Neural progenitor cell (in vitro differentiated cells): ENCODE measurements around the gene ARNT2. TPM values are rescaled to one million over a fixed set of nuclear protein-coding genes. Genes with fewer than 3 reads are reported as not detected.
A peak's percentile ranks its signal among the peaks of the same experiment; 100 is the strongest.
"Not testable (repeated sequence)": the region's sequence is repeated elsewhere in the genome, so short reads cannot be mapped to it uniquely, and the experiment has no call there.

Experiments used
- DNase-seq: peaks from one replicate; pipeline ENCODE4 v3.0.0-alpha.2; 2016; ENCODE audit warnings: low spot score
- H2AFZ ChIP-seq: fragments of 200-600 bp; sonication (generic); replicated peaks from 2 replicates; pipeline ENCODE4 v1.6.1; 2016; ENCODE audit warnings: antibody characterized with exemption
- H3F3A ChIP-seq: fragments of 200-600 bp; sonication (generic); 2 replicates; pipeline ENCODE4 v1.6.1; 2016; ENCODE audit warnings: antibody characterized with exemption, low read depth
- H3K27ac ChIP-seq: fragments of 200-600 bp; sonication (generic); 2 replicates; pipeline ENCODE4 v1.5.1; 2016; ENCODE audit warnings: mild to moderate bottlenecking
- H3K27me3 ChIP-seq: fragments of 200-600 bp; sonication (generic); 2 replicates; pipeline ENCODE4 v1.6.1; 2016; ENCODE audit warnings: mild to moderate bottlenecking, moderate library complexity
- H3K36me3 ChIP-seq: fragments of 200-600 bp; sonication (generic); 2 replicates; pipeline ENCODE4 v1.5.1; 2016
- H3K4me1 ChIP-seq: fragments of 200-600 bp; sonication (generic); 2 replicates; pipeline ENCODE4 v1.6.1; 2016; ENCODE audit warnings: mixed run types
- H3K4me2 ChIP-seq: fragments of 200-600 bp; sonication (generic); 2 replicates; pipeline ENCODE4 v1.6.1; 2016
- H3K4me3 ChIP-seq: fragments of 200-600 bp; sonication (generic); 2 replicates; pipeline ENCODE4 v1.5.1; 2016
- H3K79me2 ChIP-seq: fragments of 200-600 bp; sonication (generic); 2 replicates; pipeline ENCODE4 v1.6.1; 2016; ENCODE audit warnings: low read depth
- H3K9ac ChIP-seq: fragments of 200-600 bp; sonication (generic); 2 replicates; pipeline ENCODE4 v1.6.1; 2016
- H3K9me3 ChIP-seq: fragments of 200-600 bp; sonication (generic); 2 replicates; pipeline ENCODE4 v1.5.1; 2016; ENCODE audit warnings: low read depth
- H4K20me1 ChIP-seq: fragments of 200-600 bp; sonication (generic); 2 replicates; pipeline ENCODE4 v1.6.1; 2016; ENCODE audit warnings: low read depth
- H3K27ac Mint-ChIP-seq: 3 replicates; pipeline ENCODE4 v1.8.0; 2021; ENCODE audit warnings: mixed read lengths
- H3K27me3 Mint-ChIP-seq: 2 replicates; pipeline ENCODE4 v1.8.0; 2022; ENCODE audit warnings: low read depth, mild to moderate bottlenecking, inconsistent platforms, moderate library complexity, mixed read lengths; ENCODE audit not compliant: insufficient read depth
- H3K36me3 Mint-ChIP-seq: 3 replicates; pipeline ENCODE4 v1.8.0; 2021; ENCODE audit warnings: mixed read lengths
- H3K4me1 Mint-ChIP-seq: 3 replicates; pipeline ENCODE4 v1.8.0; 2021; ENCODE audit warnings: mixed read lengths
- H3K4me3 Mint-ChIP-seq: 3 replicates; pipeline ENCODE4 v1.8.0; 2021; ENCODE audit warnings: mild to moderate bottlenecking, moderate library complexity, mixed read lengths
- H3K9me3 Mint-ChIP-seq: 3 replicates; pipeline ENCODE4 v1.8.0; 2020; ENCODE audit warnings: mixed read lengths
- EZH2 ChIP-seq: fragments of 200-600 bp; sonication (generic); IDR thresholded peaks from 2 replicates; pipeline ENCODE4 v1.6.1; 2017; ENCODE audit warnings: antibody characterized with exemption, mild to moderate bottlenecking, moderate library complexity
- EZH2phosphoT487 ChIP-seq: fragments of 200-600 bp; sonication (generic); IDR thresholded peaks from 2 replicates; pipeline ENCODE4 v1.6.1; 2017; ENCODE audit warnings: antibody characterized with exemption
- total RNA-seq: library from RNA; depleted of rRNA; stranded (reverse); fragments of >200 nt; gene quantifications from 2 replicates; pipeline ENCODE4 v1.2.3, GENCODE V29; 2015; ENCODE audit warnings: low replicate concordance
- TF ChIP-seq, protein P1 (sequence below): fragments of 200-600 bp; sonication (generic); IDR thresholded peaks from 2 replicates; pipeline ENCODE4 v1.5.1; 2017; ENCODE audit warnings: antibody characterized with exemption, mild to moderate bottlenecking

ARNT2 gene
- total RNA-seq, 1 donor from 2014 or later: 15.7 TPM

DNA sequence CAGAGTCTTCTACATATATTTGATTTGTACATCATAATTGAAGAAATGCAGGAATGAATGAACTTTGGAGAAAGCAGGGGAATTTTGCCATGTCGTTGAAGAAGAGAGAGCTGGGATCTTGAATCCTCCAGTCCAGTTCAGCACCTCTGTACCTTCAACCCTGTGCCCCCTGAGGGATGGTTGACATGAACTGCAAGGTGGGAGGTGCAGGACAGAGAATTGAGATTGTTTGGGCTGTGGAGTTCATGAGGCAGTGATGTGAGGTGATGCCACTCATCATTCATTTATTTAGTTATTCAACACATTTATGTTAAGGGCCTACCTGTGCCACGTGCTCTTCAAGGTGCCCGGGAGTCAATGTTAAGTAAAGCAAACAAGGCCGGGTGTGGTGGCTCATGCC lies 104.6 kb downstream of the ARNT2 start:
- no peaks in the 10 kb centered on the region for H3K4me1 ChIP-seq
- H3K79me2 ChIP-seq: no peaks in the 10 kb centered on the region
- peaks cover 5% of the 10 kb centered on the region for H3K36me3 ChIP-seq
- TF ChIP-seq EZH2phosphoT487 (no peak), EZH2 (no peak)
- TF ChIP-seq, protein P1, sequence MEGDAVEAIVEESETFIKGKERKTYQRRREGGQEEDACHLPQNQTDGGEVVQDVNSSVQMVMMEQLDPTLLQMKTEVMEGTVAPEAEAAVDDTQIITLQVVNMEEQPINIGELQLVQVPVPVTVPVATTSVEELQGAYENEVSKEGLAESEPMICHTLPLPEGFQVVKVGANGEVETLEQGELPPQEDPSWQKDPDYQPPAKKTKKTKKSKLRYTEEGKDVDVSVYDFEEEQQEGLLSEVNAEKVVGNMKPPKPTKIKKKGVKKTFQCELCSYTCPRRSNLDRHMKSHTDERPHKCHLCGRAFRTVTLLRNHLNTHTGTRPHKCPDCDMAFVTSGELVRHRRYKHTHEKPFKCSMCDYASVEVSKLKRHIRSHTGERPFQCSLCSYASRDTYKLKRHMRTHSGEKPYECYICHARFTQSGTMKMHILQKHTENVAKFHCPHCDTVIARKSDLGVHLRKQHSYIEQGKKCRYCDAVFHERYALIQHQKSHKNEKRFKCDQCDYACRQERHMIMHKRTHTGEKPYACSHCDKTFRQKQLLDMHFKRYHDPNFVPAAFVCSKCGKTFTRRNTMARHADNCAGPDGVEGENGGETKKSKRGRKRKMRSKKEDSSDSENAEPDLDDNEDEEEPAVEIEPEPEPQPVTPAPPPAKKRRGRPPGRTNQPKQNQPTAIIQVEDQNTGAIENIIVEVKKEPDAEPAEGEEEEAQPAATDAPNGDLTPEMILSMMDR: no peak
- H3K4me3 Mint-ChIP-seq: no peak overlapping the region
- H3K9me3 ChIP-seq: no peaks in the 10 kb centered on the region
- no peak overlapping the region for H3K4me2 ChIP-seq
- no peaks in the 10 kb centered on the region for H3K9me3 Mint-ChIP-seq
- H2AFZ ChIP-seq: no peak overlapping the region
- H3K9ac ChIP-seq: no peak overlapping the region
- H3K4me1 Mint-ChIP-seq: no peaks in the 10 kb centered on the region
- H3K27ac ChIP-seq: no peak overlapping the region
- no peaks in the 10 kb centered on the region for H4K20me1 ChIP-seq
- H3K36me3 Mint-ChIP-seq: peaks cover 21% of the 10 kb centered on the region
- no peaks in the 10 kb centered on the region for H3F3A ChIP-seq
- H3K27ac Mint-ChIP-seq: no peak overlapping the region
- no peaks in the 10 kb centered on the region for H3K27me3 Mint-ChIP-seq
- H3K27me3 ChIP-seq: no peaks in the 10 kb centered on the region
- no peak overlapping the region for H3K4me3 ChIP-seq
- DNase-seq: no peak

DNA sequence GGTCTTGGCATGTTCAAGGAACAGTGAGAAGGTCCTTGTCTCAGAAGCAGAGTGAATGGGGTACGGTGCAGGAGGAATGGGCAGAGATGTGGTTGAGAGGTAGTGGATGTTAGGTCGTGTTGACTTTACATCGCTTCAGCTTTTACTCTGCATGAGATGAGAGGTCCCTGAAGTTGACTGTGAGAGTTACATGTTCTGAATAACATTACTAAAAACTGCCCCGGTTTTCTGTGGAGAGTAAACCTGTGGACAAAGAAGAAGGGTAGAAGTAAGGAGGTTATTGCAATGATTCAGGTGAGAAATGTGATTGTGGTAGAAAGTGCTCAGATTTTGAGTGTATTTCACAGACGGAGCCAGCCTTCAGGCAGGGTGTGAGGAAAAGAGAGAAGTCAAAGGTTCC lies 105.6 kb downstream of the ARNT2 start:
- no peaks in the 10 kb centered on the region for H3K9me3 Mint-ChIP-seq
- Histone ChIP-seq H3K4me1 (no peaks in the 10 kb centered on the region), H3F3A (no peaks in the 10 kb centered on the region), H3K9ac (no peak overlapping the region), H3K27ac (no peak overlapping the region), H4K20me1 (no peaks in the 10 kb centered on the region), H2AFZ (no peak overlapping the region), H3K4me2 (no peak overlapping the region), H3K79me2 (no peaks in the 10 kb centered on the region), H3K27me3 (no peaks in the 10 kb centered on the region), H3K36me3 (peaks cover 6% of the 10 kb centered on the region), H3K4me3 (no peak overlapping the region), H3K9me3 (no peaks in the 10 kb centered on the region)
- no peak overlapping the region for H3K4me3 Mint-ChIP-seq
- H3K36me3 Mint-ChIP-seq: peaks cover 21% of the 10 kb centered on the region
- no peak for DNase-seq
- H3K4me1 Mint-ChIP-seq: no peaks in the 10 kb centered on the region
- H3K27ac Mint-ChIP-seq: no peak overlapping the region
- H3K27me3 Mint-ChIP-seq: no peaks in the 10 kb centered on the region
- TF ChIP-seq EZH2 (no peak), EZH2phosphoT487 (no peak)
- TF ChIP-seq, protein P1: no peak

DNA sequence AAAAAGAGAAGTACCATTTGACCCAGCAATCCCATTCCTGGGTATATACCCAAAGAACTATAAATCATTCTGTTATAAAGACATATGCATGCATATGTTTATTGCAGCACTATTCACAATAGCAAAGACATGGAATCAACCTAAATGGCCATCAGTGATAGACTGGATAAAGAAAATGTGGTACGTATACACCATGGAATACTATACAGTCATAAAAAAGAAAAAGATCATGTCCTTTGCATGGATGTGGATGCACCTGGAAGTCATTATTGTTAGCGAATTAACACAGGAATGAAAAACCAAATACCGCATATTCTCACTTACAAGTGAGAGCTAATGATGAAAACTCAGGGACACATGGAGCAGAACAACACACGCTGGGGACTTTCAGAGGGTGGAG lies 106.8 kb downstream of the ARNT2 start:
- not testable (repeated sequence) for H4K20me1 ChIP-seq, H3K4me2 ChIP-seq, H2AFZ ChIP-seq, H3K9ac ChIP-seq, H3K27me3 Mint-ChIP-seq, H3K4me1 ChIP-seq, H3K27ac ChIP-seq, H3K9me3 ChIP-seq, H3K9me3 Mint-ChIP-seq, H3K4me1 Mint-ChIP-seq, H3K4me3 Mint-ChIP-seq, DNase-seq, H3K27me3 ChIP-seq, H3K27ac Mint-ChIP-seq, H3F3A ChIP-seq, H3K4me3 ChIP-seq, H3K79me2 ChIP-seq
- H3K36me3 ChIP-seq: peaks cover 11% of the 10 kb centered on the region
- peaks cover 29% of the 10 kb centered on the region for H3K36me3 Mint-ChIP-seq

DNA sequence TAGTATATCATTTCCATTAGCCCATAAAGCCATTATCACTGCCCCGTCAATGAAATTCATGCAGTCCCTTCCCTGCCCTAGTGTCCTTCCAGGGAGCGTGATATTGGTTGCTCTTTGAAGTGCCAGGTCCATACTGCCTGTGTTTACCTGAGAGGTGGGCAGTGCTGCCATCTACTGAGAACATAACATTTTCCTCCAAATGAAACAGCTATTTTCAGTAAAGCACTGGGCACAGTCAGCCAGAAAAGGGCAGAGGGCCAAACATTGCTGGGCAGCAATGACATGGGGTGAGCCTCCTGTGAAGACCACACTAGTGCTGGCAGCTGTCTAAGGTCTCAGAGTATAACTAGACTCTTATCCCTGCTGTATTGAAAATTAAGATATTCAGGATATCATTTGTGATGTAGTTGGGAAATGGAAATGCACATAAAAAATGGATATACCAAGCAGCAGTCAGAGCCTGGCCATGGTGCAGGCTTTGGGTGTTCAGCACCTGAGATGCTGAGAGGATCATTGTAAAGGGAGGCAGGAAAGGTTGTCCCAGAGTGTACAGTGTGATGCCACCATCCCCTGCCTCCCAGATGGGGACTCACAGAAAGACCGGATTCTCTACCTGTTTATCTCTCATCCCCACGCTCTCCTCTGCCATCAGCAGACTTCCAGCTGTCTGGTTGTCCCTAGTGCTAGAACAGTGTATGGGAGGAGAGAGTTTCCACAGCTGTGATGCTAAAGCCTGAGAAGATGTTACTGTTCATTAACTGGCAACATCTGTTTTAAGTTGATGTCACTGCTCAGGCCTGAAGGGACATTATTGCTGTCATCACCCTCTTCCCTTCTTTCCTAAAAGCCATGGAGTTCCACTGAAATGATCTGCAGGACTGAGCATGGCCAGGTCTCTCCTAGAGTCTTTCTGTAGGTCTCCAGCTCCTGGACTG lies 108.8 kb downstream of the ARNT2 start:
- H3K79me2 ChIP-seq: no peaks in the 10 kb centered on the region
- Mint-ChIP-seq H3K9me3 (peaks cover 13% of the 10 kb centered on the region), H3K27ac (no peak overlapping the region), H3K4me1 (no peaks in the 10 kb centered on the region), H3K36me3 (peaks cover 42% of the 10 kb centered on the region), H3K27me3 (no peaks in the 10 kb centered on the region), H3K4me3 (no peak overlapping the region)
- no peak overlapping the region for H3K4me3 ChIP-seq
- H3K4me1 ChIP-seq: no peaks in the 10 kb centered on the region
- H3K27ac ChIP-seq: no peak overlapping the region
- TF ChIP-seq, protein P1: peak; percentile 21
- no peak for TF ChIP-seq EZH2
- TF ChIP-seq EZH2phosphoT487: no peak
- no peaks in the 10 kb centered on the region for H3K9me3 ChIP-seq
- DNase-seq: no peak
- H4K20me1 ChIP-seq: no peaks in the 10 kb centered on the region
- no peak overlapping the region for H2AFZ ChIP-seq
- H3K9ac ChIP-seq: no peak overlapping the region
- H3K4me2 ChIP-seq: no peak overlapping the region
- H3K27me3 ChIP-seq: no peaks in the 10 kb centered on the region
- no peaks in the 10 kb centered on the region for H3F3A ChIP-seq
- H3K36me3 ChIP-seq: peaks cover 16% of the 10 kb centered on the region
